ENCODE results near the gene RPL6.
"Not testable (repeated sequence)": the region's sequence is repeated elsewhere in the genome, so short reads cannot be mapped to it uniquely, and the experiment has no call there.

RPL6 gene

GRCh38 chr12:112433551-112433950 lies 24.1 kb upstream of the RPL6 start:
- H3K9me3 ChIP-seq (ENCODE audit: low read length): no peaks in the 10 kb centered on the region
- no peak overlapping the region for H3K4me3 ChIP-seq (ENCODE audit: low read length)
- H2AFZ ChIP-seq (ENCODE audit: low read depth, low read length): no peak overlapping the region
- H3K4me1 ChIP-seq (ENCODE audit: insufficient read depth, low read length): peaks cover 5% of the 10 kb centered on the region
- peaks cover 3% of the 10 kb centered on the region for H3K36me3 ChIP-seq (ENCODE audit: insufficient read depth, low read length)
- H3K27me3 ChIP-seq (ENCODE audit: insufficient read depth, low read length): no peaks in the 10 kb centered on the region

- Histone ChIP-seq H3K4me3 (ENCODE audit: low read length) (no peak overlapping the region), H2AFZ (ENCODE audit: low read depth, low read length) (no peak overlapping the region), H3K27me3 (ENCODE audit: insufficient read depth, low read length) (no peaks in the 10 kb centered on the region), H3K9me3 (ENCODE audit: low read length) (no peaks in the 10 kb centered on the region), H3K36me3 (ENCODE audit: insufficient read depth, low read length) (peaks cover 6% of the 10 kb centered on the region), H3K4me1 (ENCODE audit: insufficient read depth, low read length) (peaks cover 5% of the 10 kb centered on the region)
Measured at GRCh38 chr12:112431965-112432364, 22.6 kb upstream of the RPL6 start.

GRCh38 chr12:112430929-112431328 lies 21.5 kb upstream of the RPL6 start:
- Histone ChIP-seq H2AFZ (ENCODE audit: low read depth, low read length) (no peak overlapping the region), H3K36me3 (ENCODE audit: insufficient read depth, low read length) (peaks cover 7% of the 10 kb centered on the region), H3K9me3 (ENCODE audit: low read length) (no peaks in the 10 kb centered on the region), H3K27me3 (ENCODE audit: insufficient read depth, low read length) (no peaks in the 10 kb centered on the region), H3K4me1 (ENCODE audit: insufficient read depth, low read length) (no peaks in the 10 kb centered on the region), H3K4me3 (ENCODE audit: low read length) (no peak overlapping the region)

- Histone ChIP-seq H3K4me3 (ENCODE audit: low read length) (no peak overlapping the region), H2AFZ (ENCODE audit: low read depth, low read length) (no peak overlapping the region), H3K27me3 (ENCODE audit: insufficient read depth, low read length) (no peaks in the 10 kb centered on the region), H3K36me3 (ENCODE audit: insufficient read depth, low read length) (peaks cover 11% of the 10 kb centered on the region), H3K9me3 (ENCODE audit: low read length) (no peaks in the 10 kb centered on the region), H3K4me1 (ENCODE audit: insufficient read depth, low read length) (no peaks in the 10 kb centered on the region)
Measured at GRCh38 chr12:112427760-112428159, 18.4 kb upstream of the RPL6 start.

- no peaks in the 10 kb centered on the region for H3K9me3 ChIP-seq (ENCODE audit: low read length)
- peaks cover 2% of the 10 kb centered on the region for H3K4me1 ChIP-seq (ENCODE audit: insufficient read depth, low read length)
- H3K36me3 ChIP-seq (ENCODE audit: insufficient read depth, low read length): peaks cover 8% of the 10 kb centered on the region
- H2AFZ ChIP-seq (ENCODE audit: low read depth, low read length): no peak overlapping the region
- H3K27me3 ChIP-seq (ENCODE audit: insufficient read depth, low read length): no peaks in the 10 kb centered on the region
- no peak overlapping the region for H3K4me3 ChIP-seq (ENCODE audit: low read length)
Measured at GRCh38 chr12:112425582-112426382, 16.4 kb upstream of the RPL6 start.

- Histone ChIP-seq H3K9me3 (ENCODE audit: low read length) (no peaks in the 10 kb centered on the region), H3K4me1 (ENCODE audit: insufficient read depth, low read length) (peaks cover 15% of the 10 kb centered on the region), H3K4me3 (ENCODE audit: low read length) (no peak overlapping the region), H3K27me3 (ENCODE audit: insufficient read depth, low read length) (no peaks in the 10 kb centered on the region), H2AFZ (ENCODE audit: low read depth, low read length) (no peak overlapping the region), H3K36me3 (ENCODE audit: insufficient read depth, low read length) (peaks cover 8% of the 10 kb centered on the region)
Measured at GRCh38 chr12:112424126-112424525, 14.7 kb upstream of the RPL6 start.

GRCh38 chr12:112422531-112422930 lies 13.1 kb upstream of the RPL6 start:
- Histone ChIP-seq H2AFZ (ENCODE audit: low read depth, low read length) (no peak overlapping the region), H3K4me1 (ENCODE audit: insufficient read depth, low read length) (peaks cover 18% of the 10 kb centered on the region), H3K9me3 (ENCODE audit: low read length) (no peaks in the 10 kb centered on the region), H3K27me3 (ENCODE audit: insufficient read depth, low read length) (no peaks in the 10 kb centered on the region), H3K36me3 (ENCODE audit: insufficient read depth, low read length) (peaks cover 6% of the 10 kb centered on the region), H3K4me3 (ENCODE audit: low read length) (no peak overlapping the region)

GRCh38 chr12:112421363-112421762 lies 12.0 kb upstream of the RPL6 start:
- Histone ChIP-seq H3K4me1 (ENCODE audit: insufficient read depth, low read length) (peaks cover 18% of the 10 kb centered on the region), H3K9me3 (ENCODE audit: low read length) (no peaks in the 10 kb centered on the region), H3K4me3 (ENCODE audit: low read length) (no peak overlapping the region), H2AFZ (ENCODE audit: low read depth, low read length) (no peak overlapping the region), H3K27me3 (ENCODE audit: insufficient read depth, low read length) (no peaks in the 10 kb centered on the region), H3K36me3 (ENCODE audit: insufficient read depth, low read length) (peaks cover 6% of the 10 kb centered on the region)

GRCh38 chr12:112420740-112421139 lies 11.3 kb upstream of the RPL6 start:
- H2AFZ ChIP-seq (ENCODE audit: low read depth, low read length): no peak overlapping the region
- peaks cover 2% of the 10 kb centered on the region for H3K36me3 ChIP-seq (ENCODE audit: insufficient read depth, low read length)
- no peak overlapping the region for H3K4me3 ChIP-seq (ENCODE audit: low read length)

GRCh38 chr12:112419297-112420133 lies 10.1 kb upstream of the RPL6 start:
- no peaks in the 10 kb centered on the region for H3K36me3 ChIP-seq (ENCODE audit: insufficient read depth, low read length)
- H3K4me1 ChIP-seq (ENCODE audit: insufficient read depth, low read length): peaks cover 18% of the 10 kb centered on the region
- peak overlapping the region; percentile 98 for H3K4me3 ChIP-seq (ENCODE audit: low read length)
- H2AFZ ChIP-seq (ENCODE audit: low read depth, low read length): peak overlapping the region; percentile 77
- no peaks in the 10 kb centered on the region for H3K27me3 ChIP-seq (ENCODE audit: insufficient read depth, low read length)
- H3K9me3 ChIP-seq (ENCODE audit: low read length): no peaks in the 10 kb centered on the region

More at GRCh38 chr12:112420740-112421139, 11.3 kb upstream of the RPL6 start:
- no peaks in the 10 kb centered on the region for H3K27me3 ChIP-seq (ENCODE audit: insufficient read depth, low read length)
- peaks cover 18% of the 10 kb centered on the region for H3K4me1 ChIP-seq (ENCODE audit: insufficient read depth, low read length)
- no peaks in the 10 kb centered on the region for H3K9me3 ChIP-seq (ENCODE audit: low read length)

GRCh38 chr12:112418608-112419296 lies 9.3 kb upstream of the RPL6 start, which contains the start of gene PTPN11:
Gene PTPN11, plus strand, starts transcription at chr12:112418947. Its CDS starts 165 bp downstream, at chr12:112419112.
- Histone ChIP-seq H3K4me3 (ENCODE audit: low read length) (peak within 1 kb of the TSS; percentile 98), H3K27me3 (ENCODE audit: insufficient read depth, low read length) (no peaks in the 10 kb centered on the region), H3K9me3 (ENCODE audit: low read length) (no peaks in the 10 kb centered on the region), H3K36me3 (ENCODE audit: insufficient read depth, low read length) (no peaks in the 10 kb centered on the region), H2AFZ (ENCODE audit: low read depth, low read length) (peak within 1 kb of the TSS; percentile 77), H3K4me1 (ENCODE audit: insufficient read depth, low read length) (peaks cover 18% of the 10 kb centered on the region)

- Histone ChIP-seq H3K27me3 (ENCODE audit: insufficient read depth, low read length) (no peaks in the 10 kb centered on the region), H3K36me3 (ENCODE audit: insufficient read depth, low read length) (no peaks in the 10 kb centered on the region), H2AFZ (ENCODE audit: low read depth, low read length) (peak overlapping the region; percentile 77), H3K4me1 (ENCODE audit: insufficient read depth, low read length) (peaks cover 18% of the 10 kb centered on the region), H3K9me3 (ENCODE audit: low read length) (no peaks in the 10 kb centered on the region), H3K4me3 (ENCODE audit: low read length) (peak overlapping the region; percentile 98)
Measured at GRCh38 chr12:112418273-112418607, 8.8 kb upstream of the RPL6 start.

- not testable (repeated sequence) for H2AFZ ChIP-seq (ENCODE audit: low read depth, low read length); H3K9me3 ChIP-seq (ENCODE audit: low read length); H3K4me3 ChIP-seq (ENCODE audit: low read length); H3K36me3 ChIP-seq (ENCODE audit: insufficient read depth, low read length); H3K27me3 ChIP-seq (ENCODE audit: insufficient read depth, low read length)
- H3K4me1 ChIP-seq (ENCODE audit: insufficient read depth, low read length): peaks cover 15% of the 10 kb centered on the region
Measured at GRCh38 chr12:112415457-112415856, 6.1 kb upstream of the RPL6 start.
